ENCODE results near the gene FBXO45. TPM values are rescaled to one million over a fixed set of nuclear protein-coding genes. Genes with fewer than 3 reads are reported as not detected.
"Not testable (repeated sequence)": the region's sequence is repeated elsewhere in the genome, so short reads cannot be mapped to it uniquely, and the experiment has no call there.

The FBXO45 gene, protein sequence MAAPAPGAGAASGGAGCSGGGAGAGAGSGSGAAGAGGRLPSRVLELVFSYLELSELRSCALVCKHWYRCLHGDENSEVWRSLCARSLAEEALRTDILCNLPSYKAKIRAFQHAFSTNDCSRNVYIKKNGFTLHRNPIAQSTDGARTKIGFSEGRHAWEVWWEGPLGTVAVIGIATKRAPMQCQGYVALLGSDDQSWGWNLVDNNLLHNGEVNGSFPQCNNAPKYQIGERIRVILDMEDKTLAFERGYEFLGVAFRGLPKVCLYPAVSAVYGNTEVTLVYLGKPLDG
- 10 to 100 TPM; 14.5 to 20.5 (median 17.8) TPM for polyA plus RNA-seq (ENCODE audit: insufficient read length in 4 of 4)

- DNase-seq (ENCODE audit: low read depth in 4 of 4, low spot score in 3 of 4): peak; percentile 81 to 92 (median 85)
Measured at GRCh38 chr3:196568246-196569002, at the start of gene FBXO45, which contains the start of gene WDR53. Gene FBXO45, plus strand, starts transcription at chr3:196568660. Its CDS starts 325 bp downstream, at chr3:196568985. Gene WDR53, minus strand, starts transcription at chr3:196568554. Its CDS starts 7,079 bp downstream, at chr3:196561475.

- no peak for DNase-seq (ENCODE audit: low read depth in 4 of 4, low spot score in 3 of 4)
Measured at GRCh38 chr3:196518966-196519717, 49.3 kb upstream of the FBXO45 start.

DNA sequence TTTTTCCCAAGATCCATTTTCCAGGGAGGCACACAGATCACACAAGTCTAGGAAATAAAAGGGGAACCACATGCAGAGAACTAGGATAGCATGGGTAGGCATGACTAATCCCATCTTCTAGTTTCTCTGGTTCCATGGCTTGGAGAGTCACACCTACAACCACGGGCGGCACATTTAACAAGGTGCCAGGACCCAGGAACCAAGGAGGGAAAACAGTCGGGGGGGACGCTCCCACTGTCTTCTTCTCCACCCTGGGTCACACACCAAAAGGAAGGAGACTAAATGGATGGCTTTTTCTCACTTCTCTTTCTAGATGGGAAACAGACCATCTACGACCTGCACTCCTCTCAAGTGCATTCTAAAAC lies 48.8 kb upstream of the FBXO45 start:
- DNase-seq (ENCODE audit: low read depth in 4 of 4, low spot score in 3 of 4): no peak

GRCh38 chr3:196521291-196521690 lies 47.2 kb upstream of the FBXO45 start:
- not testable (repeated sequence) for DNase-seq (ENCODE audit: low read depth in 4 of 4, low spot score in 3 of 4)

DNA sequence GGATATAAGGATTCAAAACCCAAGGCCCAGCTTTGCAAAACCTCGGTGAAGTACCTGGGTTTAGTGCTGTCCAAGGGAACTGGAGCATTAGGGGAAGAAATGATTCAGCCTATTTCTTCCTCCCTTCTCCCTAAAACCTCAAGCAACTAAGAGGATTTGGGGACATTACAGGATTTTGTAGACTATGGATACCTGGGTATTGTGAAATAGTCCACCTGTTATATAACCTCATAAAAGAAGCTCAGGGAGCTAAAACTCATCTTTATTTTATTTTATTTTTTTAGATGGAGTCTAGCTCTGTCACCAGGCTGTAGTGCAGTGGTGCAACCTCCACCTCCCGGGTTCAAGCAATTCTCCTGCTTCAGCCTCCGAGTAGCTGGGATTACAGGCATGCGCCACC lies 44.6 kb upstream of the FBXO45 start:
- no peak for DNase-seq (ENCODE audit: low read depth in 4 of 4, low spot score in 3 of 4)

GRCh38 chr3:196524527-196524926 lies 43.9 kb upstream of the FBXO45 start:
- no peak for DNase-seq (ENCODE audit: low read depth in 4 of 4, low spot score in 3 of 4)

GRCh38 chr3:196525141-196525540 lies 43.3 kb upstream of the FBXO45 start:
- no peak for DNase-seq (ENCODE audit: low read depth in 4 of 4, low spot score in 3 of 4)

GRCh38 chr3:196528639-196529233 lies 39.7 kb upstream of the FBXO45 start:
- DNase-seq (ENCODE audit: low read depth in 4 of 4, low spot score in 3 of 4): peak in 3 of 4 donors; percentile 36 to 55 (median 53)

GRCh38 chr3:196531418-196531817 lies 37.0 kb upstream of the FBXO45 start:
- no peak for DNase-seq (ENCODE audit: low read depth in 4 of 4, low spot score in 3 of 4)

DNA sequence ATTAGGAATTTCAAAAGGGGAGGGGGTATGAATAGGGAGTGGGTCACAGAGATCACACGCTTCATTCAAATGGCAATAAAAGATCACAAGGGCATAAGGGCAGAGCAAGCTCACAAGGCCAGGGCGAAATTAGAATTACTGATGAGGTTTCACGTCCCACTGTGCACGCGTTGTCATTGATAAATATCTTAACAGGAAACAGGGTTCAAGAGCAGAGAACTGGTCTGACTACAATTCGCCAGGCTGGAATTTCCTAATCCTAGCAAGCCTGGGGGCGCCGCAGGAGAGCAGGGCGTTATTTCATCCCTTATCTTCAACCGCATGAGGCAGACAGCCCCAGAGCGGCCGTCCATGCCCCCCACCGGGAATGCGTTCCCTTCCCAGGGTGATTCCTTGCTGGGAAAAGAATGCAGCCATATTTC lies 35.2 kb upstream of the FBXO45 start:
- DNase-seq (ENCODE audit: low read depth in 4 of 4, low spot score in 3 of 4): no peak

- no peak for DNase-seq (ENCODE audit: low read depth in 4 of 4, low spot score in 3 of 4)
Measured at GRCh38 chr3:196537319-196537984, 31.0 kb upstream of the FBXO45 start.

DNA sequence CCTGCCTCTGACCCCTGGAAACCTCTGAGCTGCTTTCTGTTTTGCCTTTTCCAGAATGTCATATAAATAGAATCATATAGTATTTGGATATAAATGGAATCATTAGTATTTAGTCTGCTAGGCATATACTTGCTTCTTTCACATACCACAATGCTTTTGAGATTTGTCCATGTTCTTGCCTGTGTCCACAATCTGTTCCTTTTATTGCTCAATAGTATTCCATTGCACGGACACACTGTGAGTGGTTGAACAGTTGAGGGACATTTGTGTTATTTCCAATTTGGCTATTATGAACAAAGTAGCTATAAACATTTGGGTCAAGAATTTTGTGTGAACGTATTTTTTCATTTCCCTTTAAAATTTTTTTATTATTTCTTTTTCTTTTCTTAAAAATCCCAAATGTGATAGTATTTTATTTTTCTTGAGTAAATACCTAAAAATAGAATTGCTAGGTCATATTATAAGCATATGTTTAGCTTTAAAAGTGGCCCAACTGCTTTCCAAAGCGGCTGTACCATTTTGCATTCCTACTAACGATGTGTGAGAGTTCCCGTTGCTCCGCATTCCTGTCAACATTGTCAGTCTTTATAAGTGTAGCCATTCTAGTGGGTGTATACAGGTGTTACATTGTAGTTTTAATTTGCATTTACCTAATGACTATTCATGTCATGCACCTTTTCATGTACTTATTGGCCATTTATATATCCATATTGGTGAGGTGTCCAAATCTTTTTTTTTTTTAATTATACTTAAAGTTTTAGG lies 26.6 kb upstream of the FBXO45 start:
- no peak for DNase-seq (ENCODE audit: low read depth in 4 of 4, low spot score in 3 of 4)

DNA sequence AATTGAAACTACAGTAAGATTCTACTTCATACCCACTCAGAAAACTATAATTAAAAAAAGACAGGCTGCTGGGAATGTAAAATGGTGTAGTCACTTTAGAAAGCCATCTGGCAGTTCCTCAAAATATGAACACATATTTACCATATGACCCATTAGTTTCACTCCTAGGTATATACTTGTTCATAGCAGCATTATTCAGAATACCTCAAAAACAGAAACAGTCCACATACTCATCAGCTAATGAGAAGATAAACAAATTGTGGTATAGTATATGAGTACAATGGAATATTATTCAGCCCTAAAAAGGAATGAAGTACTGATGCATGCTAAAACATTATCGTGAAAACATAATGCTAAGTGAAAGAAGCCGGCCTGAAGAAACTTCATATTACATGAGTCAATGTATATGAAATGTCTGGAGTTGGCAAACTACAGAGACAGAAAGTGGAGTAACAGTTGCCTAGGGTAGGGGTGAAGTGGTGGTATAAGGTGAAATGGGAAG lies 23.9 kb upstream of the FBXO45 start:
- DNase-seq (ENCODE audit: low read depth in 4 of 4, low spot score in 3 of 4): no peak

DNA sequence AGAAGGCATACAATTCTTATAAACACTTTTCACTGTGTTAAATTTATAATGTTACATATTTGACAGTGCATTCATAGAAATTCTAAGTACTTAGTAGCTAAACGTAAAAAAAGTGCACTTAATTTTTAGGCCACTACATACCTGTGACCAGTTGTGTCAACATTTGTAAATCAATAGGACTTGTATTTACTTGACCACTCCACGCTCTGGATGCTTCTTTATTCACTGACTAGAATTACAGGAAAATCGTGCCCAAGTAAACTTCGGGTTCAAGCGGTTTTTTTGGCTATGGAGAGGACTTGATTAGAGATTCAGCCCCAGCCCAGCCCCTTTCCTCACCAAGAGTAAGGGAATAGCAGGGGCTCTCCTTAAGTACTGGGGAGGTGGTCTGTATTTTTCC lies 21.9 kb upstream of the FBXO45 start:
- no peak for DNase-seq (ENCODE audit: low read depth in 4 of 4, low spot score in 3 of 4)

DNA sequence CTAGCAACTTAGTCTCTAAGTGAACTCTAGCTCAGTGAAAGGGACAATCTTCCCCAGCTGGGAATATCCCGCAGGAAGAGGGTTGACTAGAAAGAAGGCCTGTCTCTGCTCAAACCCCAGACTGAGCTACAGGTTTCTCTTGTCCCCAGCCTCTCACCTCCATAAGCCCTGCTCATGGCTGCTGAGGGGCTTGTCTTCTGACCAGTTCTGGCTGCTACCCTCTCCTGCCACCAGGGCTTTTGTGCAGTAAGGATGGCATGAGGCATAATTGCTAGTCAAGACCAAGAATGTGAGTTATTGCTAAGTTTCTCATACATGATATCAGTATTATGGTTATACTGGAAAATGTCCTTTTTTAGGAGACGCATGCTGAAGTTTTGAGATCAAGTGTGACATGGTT lies 21.4 kb upstream of the FBXO45 start:
- DNase-seq (ENCODE audit: low read depth in 4 of 4, low spot score in 3 of 4): no peak

- DNase-seq (ENCODE audit: low read depth in 4 of 4, low spot score in 3 of 4): not testable (repeated sequence)
Measured at GRCh38 chr3:196549312-196549711, 19.1 kb upstream of the FBXO45 start.

DNA sequence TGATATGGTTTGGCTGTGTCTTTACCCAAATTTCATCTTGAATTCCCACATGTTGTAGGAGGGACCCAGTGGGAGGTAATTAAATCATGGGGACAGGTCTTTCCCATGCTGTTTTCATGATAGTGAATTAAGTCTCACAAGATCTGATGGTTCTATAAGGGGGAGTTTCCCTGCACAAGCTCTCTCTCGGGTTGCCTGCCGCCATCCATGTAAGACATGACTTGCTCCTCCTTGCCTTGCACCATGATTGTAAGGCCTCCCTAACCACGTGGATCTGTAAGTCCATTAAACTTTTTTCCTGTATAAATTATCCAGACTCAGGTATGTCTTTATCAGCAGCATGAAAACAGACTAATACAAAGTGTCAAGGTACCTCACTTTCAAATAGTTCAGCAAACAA lies 18.3 kb upstream of the FBXO45 start:
- DNase-seq (ENCODE audit: low read depth in 4 of 4, low spot score in 3 of 4): not testable (repeated sequence)

DNA sequence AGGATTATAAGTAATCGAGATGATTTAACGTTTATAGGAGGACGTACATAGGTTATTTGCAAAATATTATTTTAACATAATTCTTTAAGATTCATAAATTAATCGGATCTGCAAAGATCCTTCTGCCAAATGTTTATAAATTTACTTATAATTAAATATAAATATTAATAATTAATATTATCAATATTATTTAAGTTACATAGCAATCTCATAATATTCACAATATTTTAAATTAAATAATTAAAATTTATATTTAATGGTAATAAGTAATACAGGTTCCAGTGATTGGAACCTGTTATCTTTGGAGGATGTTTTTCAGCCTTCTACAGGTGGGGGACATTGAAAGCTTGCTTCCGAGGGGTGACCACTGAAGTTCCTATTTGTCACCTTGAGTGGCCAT lies 16.2 kb upstream of the FBXO45 start:
- no peak for DNase-seq (ENCODE audit: low read depth in 4 of 4, low spot score in 3 of 4)

DNA sequence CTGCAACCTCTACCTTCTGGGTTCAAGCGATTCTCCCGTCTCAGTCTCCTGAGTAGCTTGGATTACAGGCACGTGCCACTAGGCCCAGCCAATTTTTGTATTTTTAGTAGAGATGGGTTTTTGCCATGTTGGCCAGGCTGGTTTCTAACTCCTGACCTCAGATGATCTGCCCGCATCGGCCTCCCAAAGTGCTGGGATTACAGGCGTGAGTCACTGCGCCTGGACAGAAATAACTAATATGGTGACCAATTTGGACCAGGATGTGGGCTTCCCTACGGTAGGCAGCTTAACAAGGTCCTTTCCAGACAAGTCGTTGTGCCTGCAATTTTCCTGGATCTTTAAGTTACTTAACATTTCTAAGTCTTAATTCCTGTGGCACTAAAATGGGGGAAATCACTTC lies 14.9 kb upstream of the FBXO45 start:
- DNase-seq (ENCODE audit: low read depth in 4 of 4, low spot score in 3 of 4): no peak

Data from left renal pelvis (tissue), 4 donors.